GM03348 (cell line): ENCODE measurements around the gene EFCAB8.

Experiments
- DNase-seq: peaks from one replicate; pipeline ENCODE4 v3.0.0; 2012; ENCODE audit warnings: low spot score

The EFCAB8 gene

GRCh38 chr20:33007376-33008335 is 148.9 kb downstream of the EFCAB8 start, which contains the start of gene BPIFB2:
BPIFB2 (plus strand) TSS chr20:33007704; CDS start chr20:33008575, 871 bp downstream.
- DNase-seq = no peak

DNA sequence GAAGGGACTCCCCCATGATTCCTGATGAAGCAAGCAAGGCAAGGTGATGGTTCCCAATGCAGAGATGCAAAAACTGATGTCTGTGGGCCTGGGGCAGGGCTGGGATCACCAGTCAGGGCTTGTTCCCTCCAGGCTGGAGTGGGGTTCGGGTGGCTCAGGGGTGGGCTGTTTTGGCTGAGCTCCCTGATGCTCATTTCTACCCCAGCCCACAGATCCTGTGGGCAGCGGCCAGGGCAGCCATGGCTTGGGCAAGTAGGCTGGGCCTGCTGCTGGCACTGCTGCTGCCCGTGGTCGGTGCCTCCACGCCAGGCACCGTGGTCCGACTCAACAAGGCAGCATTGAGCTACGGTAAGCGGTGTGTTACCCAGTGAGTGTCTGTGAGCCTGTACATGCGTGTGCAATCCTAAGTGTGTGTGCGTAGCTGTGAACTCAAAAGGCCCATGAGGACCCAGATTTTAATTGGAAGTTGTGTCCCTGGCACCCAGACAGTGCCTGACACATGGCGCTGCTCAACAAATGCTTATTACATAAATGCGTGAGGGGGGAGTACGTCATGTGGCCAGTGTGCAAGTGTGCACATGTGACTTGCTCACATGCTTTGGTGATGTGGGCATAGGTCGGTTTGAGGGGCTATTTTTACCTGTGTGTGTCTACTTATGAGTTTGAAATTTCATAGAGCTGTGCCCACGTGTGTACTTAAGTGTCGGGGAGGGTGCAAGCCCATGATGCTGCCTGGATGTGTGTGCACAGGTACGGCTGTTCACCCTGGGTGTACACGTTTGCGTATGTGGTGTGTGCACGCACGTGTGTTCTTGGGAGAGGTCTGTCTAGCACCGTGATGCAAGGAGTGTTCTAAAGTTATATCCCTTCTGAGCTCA is 149.9 kb downstream of the EFCAB8 start:
- DNase-seq = no peak

- DNase-seq = no peak
Measured at GRCh38 chr20:33009214-33010132, 150.8 kb downstream of the EFCAB8 start.

GRCh38 chr20:33010133-33010504 is 151.4 kb downstream of the EFCAB8 start:
- no peak for DNase-seq

DNA sequence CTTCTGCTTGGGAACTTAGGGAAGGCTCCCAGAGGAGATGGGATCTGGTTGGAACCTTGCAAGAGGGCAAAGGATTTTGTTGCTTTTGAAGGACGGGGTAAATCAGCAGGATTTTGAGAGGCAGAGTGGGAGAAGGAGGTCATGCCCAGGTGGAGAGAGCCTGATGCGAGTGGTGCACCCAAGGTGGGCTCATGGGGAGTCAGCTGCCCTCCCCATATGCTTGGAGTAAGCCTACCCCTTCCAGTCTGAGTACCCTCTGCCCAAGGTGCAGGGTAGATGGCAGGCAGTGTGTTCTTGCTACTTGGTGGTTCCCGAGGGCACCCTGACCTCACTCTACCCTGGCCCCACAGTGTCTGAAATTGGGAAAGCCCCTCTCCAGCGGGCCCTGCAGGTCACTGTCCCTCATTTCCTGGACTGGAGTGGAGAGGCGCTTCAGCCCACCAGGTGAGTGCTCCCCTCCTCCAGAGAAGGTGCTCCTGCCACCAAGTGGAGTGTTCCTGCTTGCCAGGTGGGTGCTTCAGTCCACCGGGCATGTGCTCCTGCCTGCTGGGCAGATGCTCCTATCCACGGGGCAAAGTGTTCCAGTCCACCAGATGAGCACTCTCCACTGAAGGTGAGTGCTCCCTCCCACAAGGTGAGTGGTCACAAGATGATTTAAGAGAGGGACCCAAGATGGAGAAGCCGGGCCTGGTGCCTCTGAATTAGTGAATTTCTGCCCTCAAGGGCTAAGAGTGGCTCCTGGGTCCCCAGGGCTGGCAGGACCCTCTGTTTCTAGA is 152.1 kb downstream of the EFCAB8 start:
- no peak for DNase-seq
